Retinal pigment epithelial cell (primary cell): ENCODE measurements around the gene TM9SF1.
A peak's percentile ranks its signal among the peaks of the same experiment; 100 is the strongest.

Experiments
- DNase-seq: peaks from one replicate; pipeline ENCODE4 v3.0.0-alpha.2; 2010; ENCODE audit warnings: low read depth
- H3K4me3 ChIP-seq: 2 replicates; pipeline ENCODE4 v1.5.1; 2011; ENCODE audit warnings: mild to moderate bottlenecking, low read length, control low read depth, moderate library complexity
- CTCF ChIP-seq: conservative IDR thresholded peaks from 2 replicates; pipeline ENCODE4 v1.5.1; 2011; ENCODE audit warnings: low read depth, low read length, control low read depth, inconsistent platforms

TM9SF1 gene

GRCh38 chr14:24179294-24179960, 15.8 kb downstream of the TM9SF1 start:
- no peak for DNase-seq
- no peak for TF ChIP-seq CTCF
- H3K4me3 ChIP-seq, result no peak overlapping the region

GRCh38 chr14:24178399-24179178, 16.7 kb downstream of the TM9SF1 start:
- H3K4me3 ChIP-seq, result no peak overlapping the region
- no peak for TF ChIP-seq CTCF
- DNase-seq, result no peak

GRCh38 chr14:24177891-24178290, 17.4 kb downstream of the TM9SF1 start:
- no peak overlapping the region for H3K4me3 ChIP-seq

GRCh38 chr14:24177041-24177825, 18.0 kb downstream of the TM9SF1 start:
- no peak for TF ChIP-seq CTCF

More at GRCh38 chr14:24177891-24178290, 17.4 kb downstream of the TM9SF1 start:
- no peak for DNase-seq
- no peak for TF ChIP-seq CTCF

GRCh38 chr14:24176599-24176998, 18.6 kb downstream of the TM9SF1 start:
- H3K4me3 ChIP-seq, result no peak overlapping the region
- DNase-seq, result no peak
- TF ChIP-seq CTCF, result no peak

More at GRCh38 chr14:24177041-24177825, 18.0 kb downstream of the TM9SF1 start:
- no peak overlapping the region for H3K4me3 ChIP-seq
- no peak for DNase-seq

GRCh38 chr14:24172871-24173281, 22.4 kb downstream of the TM9SF1 start:
- H3K4me3 ChIP-seq, result peak overlapping the region; percentile 96
- no peak for DNase-seq
- TF ChIP-seq CTCF, result no peak
